HepG2 (cell line): Measurements from ENCODE around the gene CCDC183. TPM values are rescaled to one million over a fixed set of nuclear protein-coding genes. Genes with fewer than 3 reads are reported as not detected.

Source experiments
- ATAC-seq: fragments of 200-7000 bp; cut with Tn5 transposase; 3 replicates; pipeline ENCODE4 v1.9.1; 2020; ENCODE audit warnings: mild to moderate bottlenecking, moderate library complexity
- BruUV-seq: library from RNA; stranded (reverse); fragments of 400-500 nt; replicated peaks from 2 replicates; lab custom pipeline; 2021; lab: Mats Ljungman, UMichigan
- CTCF ChIA-PET: fragments of 300-600 bp; formaldehyde crosslinking; extraction: SDS; loops from one replicate; lab custom pipeline; 2021; ENCODE audit warnings: low total read pairs, inconsistent platforms, low intra/inter-chr PET ratio; lab: Yijun Ruan, JAX
- POLR2A ChIA-PET: fragments of 350-600 bp; sonication (Branson Sonifier 250); formaldehyde crosslinking; loops from one replicate; lab custom pipeline; 2020; ENCODE audit warnings: antibody characterized with exemption, inconsistent platforms; lab: Yijun Ruan, JAX
- DNase-seq: peaks from one replicate; pipeline ENCODE4 v3.0.0-alpha.2; 2015; ENCODE audit warnings: low spot score
- FAIRE-seq: peaks from 3 replicates; lab custom pipeline; 2011; peaks lifted over from hg19 to GRCh38; lab: Jason Lieb, UNC
- H2AFZ ChIP-seq: one replicate; pipeline ENCODE4 v1.6.1; 2011; ENCODE audit warnings: low read length, inconsistent platforms
- H3K27ac ChIP-seq: fragments of 300-600 bp; 3 replicates; pipeline ENCODE4 v1.8.0; 2011; ENCODE audit warnings: mixed run types, mild to moderate bottlenecking, mixed read lengths, low read length, inconsistent platforms; ENCODE audit not compliant: insufficient read depth; ENCODE audit errors: extremely low read length
- H3K27me3 ChIP-seq, 2 experiments: fragments of 200-600 bp in 1 of 2; 2 replicates in 1 of 2; 3 replicates in 1 of 2; pipeline versions ENCODE4 v1.6.0 to v1.8.0; 2011; ENCODE audit warnings: low read length in 2 of 2, mild to moderate bottlenecking in 2 of 2, moderate library complexity in 2 of 2, inconsistent platforms in 1 of 2; ENCODE audit not compliant: insufficient read depth in 2 of 2, control insufficient read depth in 1 of 2
- H3K36me3 ChIP-seq, 2 experiments: fragments of 200-600 bp in 1 of 2; replicated peaks in 1 of 2; 2 replicates in 1 of 2; 3 replicates in 1 of 2; pipeline versions ENCODE4 v1.5.1 to v1.8.0; 2011; ENCODE audit warnings: low read length in 2 of 2, inconsistent platforms in 1 of 2; ENCODE audit not compliant: insufficient read depth in 2 of 2, control insufficient read depth in 1 of 2
- H3K4me1 ChIP-seq: 2 replicates; pipeline ENCODE4 v1.5.1; 2012; ENCODE audit warnings: low read length, inconsistent platforms; ENCODE audit not compliant: insufficient read depth
- H3K4me2 ChIP-seq: 2 replicates; pipeline ENCODE4 v1.6.0; 2011; ENCODE audit warnings: low read depth, low read length, inconsistent platforms
- H3K4me3 ChIP-seq, 3 experiments: fragments of 200-600 bp in 1 of 3; sonication (generic), shearing (Covaris generic) in 1 of 3; replicated peaks in 1 of 3; 2 replicates each; pipeline ENCODE4 v1.5.1; 2011 to 2016; ENCODE audit warnings: low read length in 3 of 3, inconsistent platforms in 2 of 3, low read depth in 2 of 3, mild to moderate bottlenecking in 2 of 3, control low read depth in 1 of 3, mixed read lengths in 1 of 3; ENCODE audit not compliant: insufficient read depth in 1 of 3
- H3K79me2 ChIP-seq: one replicate; pipeline ENCODE4 v1.6.1; 2011; ENCODE audit warnings: low read length, inconsistent platforms; ENCODE audit not compliant: insufficient read depth
- H3K9ac ChIP-seq: 2 replicates; pipeline ENCODE4 v1.6.0; 2011; ENCODE audit warnings: mild to moderate bottlenecking, low read depth, low read length, inconsistent platforms; ENCODE audit not compliant: insufficient read depth
- H3K9me3 ChIP-seq: 2 replicates; pipeline ENCODE4 v1.5.1; 2012; ENCODE audit warnings: mild to moderate bottlenecking, low read length
- H4K20me1 ChIP-seq: 2 replicates; pipeline ENCODE4 v1.6.0; 2011; ENCODE audit warnings: inconsistent platforms, mild to moderate bottlenecking, low read length, moderate library complexity; ENCODE audit not compliant: insufficient read depth
- KLF6 ChIP-seq: IDR thresholded peaks from 2 replicates; pipeline ENCODE4 v1.8.0; 2016; ENCODE audit warnings: missing biosample characterization, missing genetic modification reagents
- MBD4 ChIP-seq: IDR thresholded peaks from 2 replicates; pipeline ENCODE4 v1.6.1; 2012; ENCODE audit warnings: low read length, inconsistent platforms, borderline replicate concordance
- NFRKB ChIP-seq: fragments of 450-650 bp; IDR thresholded peaks from 2 replicates; pipeline ENCODE4 v1.6.1; 2017
- PAF1 ChIP-seq: IDR thresholded peaks from 2 replicates; pipeline ENCODE4 v1.6.1; 2016; ENCODE audit warnings: missing genetic modification reagents, missing compliant biosample characterization
- THYN1 ChIP-seq: sonication (generic); formaldehyde crosslinking; IDR thresholded peaks from 2 replicates; pipeline ENCODE4 v1.8.1; 2023; ENCODE audit warnings: low read depth, mild to moderate bottlenecking, moderate library complexity, missing genetic modification reagents, borderline replicate concordance
- TOPORS ChIP-seq: sonication (generic); formaldehyde crosslinking; IDR thresholded peaks from 2 replicates; pipeline ENCODE4 v1.8.0; 2023; ENCODE audit warnings: mild to moderate bottlenecking, missing genetic modification reagents
- ZNF3 ChIP-seq: IDR thresholded peaks from 2 replicates; pipeline ENCODE4 v1.7.0; 2017; ENCODE audit warnings: inconsistent platforms
- ZNF687 ChIP-seq: sonication (generic); formaldehyde crosslinking; IDR thresholded peaks from 2 replicates; pipeline ENCODE4 v1.5.1; 2020; ENCODE audit warnings: mild to moderate bottlenecking, missing genetic modification reagents, moderate library complexity
- ZNF776 ChIP-seq: sonication (generic); formaldehyde crosslinking; IDR thresholded peaks from 2 replicates; pipeline ENCODE4 v1.4.0; 2020; ENCODE audit warnings: mild to moderate bottlenecking, missing genetic modification reagents
- WGBS: methylation state at CpG from one replicate; pipeline ENCODE4 v1.1.6; 2017; ENCODE audit warnings: low lambda C conversion rate; 5-methylcytosine and 5-hydroxymethylcytosine counted together
- in situ Hi-C: cut with HindIII; loops from 2 replicates; pipeline ENCODE4 v1.10.0; 2017; ENCODE audit warnings: low pct_unique_long_range_greater_than_20kb; ENCODE audit not compliant: extremely low pct_ligation_motif_present
- intact Hi-C: fragments of 100-400 bp; cut with micrococcal nuclease; formaldehyde crosslinking; loops from one replicate; pipeline ENCODE4 v1.10.0; 2022; ENCODE audit not compliant: unreplicated experiment
- polyA plus RNA-seq, 8 experiments: library from polyadenylated mRNA; depleted of rRNA in 3 of 8; stranded (reverse) in 7 of 8; unstranded in 1 of 8; fragments of >200 nt; fragmentation: Illumina TruSeq in 4 of 8; extraction: Trizol in 4 of 8; gene quantifications; 2 replicates each; pipeline versions ENCODE4 v1.2.1 to v1.2.3, GENCODE V29; 2011 to 2016; ENCODE audit warnings: low read depth in 4 of 8, missing spikeins in 1 of 8, mixed read lengths in 1 of 8; ENCODE audit not compliant: insufficient read depth in 1 of 8
- total RNA-seq, 5 experiments: library from RNA; depleted of rRNA; stranded (reverse); fragments of >200 nt; fragmentation: Illumina TruSeq; extraction: Trizol; gene quantifications; 2 replicates each; pipeline ENCODE4 v1.2.3, GENCODE V29; 2016; ENCODE audit warnings: low read depth in 1 of 5

CCDC183 gene
- total and polyA plus RNA-seq, 2 of the 13 experiments (the other 11 are each of a cell fraction or from before 2014, with no cell fraction given) = 5.0 to 66.4 TPM

- TF ChIP-seq ZNF687 (CRISPR knock-in tag) = peak; percentile 4
- TF ChIP-seq, all 625 proteins: peak for 22
These were observed 54.1 kb downstream of the CCDC183 start (continued) for GRCh38 chr9:136849960-136850865.

- H4K20me1 ChIP-seq = peaks cover 9% of the 10 kb centered on the region; the same call in 1 of the 2 replicates
- POLR2A ChIA-PET = interaction anchor here (0.7 to 1.0 kb wide), 3 partner anchors 9 to 15 kb away, joined by 4 to 5 read pairs (median 4); partner anchors contain the start of gene EDF1
- WGBS = 90% methylated on average over 4 of the region's 23 CpGs
- H3K36me3 ChIP-seq = peaks cover 11 to 20% of the 10 kb centered on the region in 2 experiments
- peak overlapping the region; percentile 87 for H3K4me2 ChIP-seq
- no peaks in the 10 kb centered on the region for H3K9me3 ChIP-seq
- peaks cover 30% of the 10 kb centered on the region for H3K4me1 ChIP-seq
- H3K4me3 ChIP-seq = peak overlapping the region in 1 of 3 experiments; percentile 98; a peak in 2 of 6 replicates
- FAIRE-seq (no peak), DNase-seq (no peak), ATAC-seq (no peak)
- intact Hi-C loops = no loop called here
- H3K79me2 ChIP-seq = peaks cover 17% of the 10 kb centered on the region
- CTCF ChIA-PET = no interaction called here
- no peak overlapping the region for H2AFZ ChIP-seq
- H3K9ac ChIP-seq = peak overlapping the region; percentile 94; the same call in 1 of the 2 replicates
- no peaks in the 10 kb centered on the region; a peak in 1 of 5 replicates for H3K27me3 ChIP-seq
- in situ Hi-C loops = no loop called here
- no TSS peak for BruUV-seq
- peak overlapping the region; percentile 31 for H3K27ac ChIP-seq
- TF ChIP-seq PAF1 (CRISPR knock-in tag) (0 out of 2 replicates have a peak, but pooled peaks have one; percentile 48), KLF6 (CRISPR knock-in tag) (no peak), THYN1 (no peak), NFRKB (no peak), MBD4 (no peak), ZNF776 (CRISPR knock-in tag) (no peak; the same call in 1 of the 2 replicates), TOPORS (CRISPR knock-in tag) (no peak), ZNF3 (no peak)
These were observed 55.0 kb downstream of the CCDC183 start for GRCh38 chr9:136850866-136851775.
